ENCODE data around the gene ID3. TPM values are rescaled to one million over a fixed set of nuclear protein-coding genes. Genes with fewer than 3 reads are reported as not detected.

The ID3 gene
- polyA plus RNA-seq, 1 of the 3 experiments (the other 2 are of a cell fraction), result 504 TPM

DNA sequence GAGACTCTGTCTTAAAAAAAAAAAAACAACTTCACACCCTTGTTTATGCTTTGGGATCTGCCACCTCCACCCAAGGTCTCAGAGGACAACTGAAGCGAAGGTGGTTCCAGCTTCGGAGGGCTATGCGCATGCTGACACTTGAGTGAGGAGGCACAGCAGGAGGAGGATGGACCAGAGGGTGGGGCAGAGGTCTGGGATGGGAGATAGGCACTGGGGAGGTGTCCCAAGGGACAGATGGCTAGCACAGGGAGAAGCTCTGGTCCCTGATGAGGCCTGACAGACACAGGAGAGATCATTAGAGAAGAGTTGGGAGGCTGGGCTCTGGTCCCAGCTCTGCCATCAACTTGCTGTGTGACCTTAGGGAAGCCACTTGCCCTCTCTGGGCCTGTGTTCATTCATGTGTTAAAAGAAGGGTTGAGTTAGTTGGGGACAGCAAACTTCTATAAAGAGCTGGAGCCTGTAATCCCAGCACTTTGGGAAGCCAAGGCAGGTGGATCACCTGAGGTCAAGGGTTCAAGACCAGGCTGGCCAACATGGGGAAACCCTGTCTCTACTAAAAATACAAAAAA, 45.1 kb downstream of the ID3 start:
- 97% methylated on average over 3 of the region's 3 CpGs for WGBS (ENCODE audit: low lambda C conversion rate)
- no peak overlapping the region for H3K9ac ChIP-seq
- ChIA-PET POLR2A (no interaction called here), CTCF (interaction anchor here (1.0 to 29.7 kb wide), 6 partner anchors 10 to 121 kb away, joined by 3 to 503 read pairs (median 4); no protein-coding TSS in a partner anchor)
- no peaks in the 10 kb centered on the region for H3K9me2 ChIP-seq
- TF ChIP-seq MEF2A (IDR thresholded peaks at IDR 0.05; ENCODE audit: borderline replicate concordance, low read depth) (no peak), JUND (IDR thresholded peaks at IDR 0.05) (no peak), FOXM1 (IDR thresholded peaks at IDR 0.05; ENCODE audit: low read depth) (no peak), RAD21 (IDR thresholded peaks at IDR 0.05; ENCODE audit: low read length) (no peak), TCF12 (IDR thresholded peaks at IDR 0.05) (no peak), FOXJ3 (CRISPR knock-in tag; IDR thresholded peaks at IDR 0.05) (no peak), EP300 (IDR thresholded peaks at IDR 0.05; ENCODE audit: borderline replicate concordance in 1 of 2, low read depth in 1 of 2, low read length in 1 of 2) (no peak), SIN3A (IDR thresholded peaks at IDR 0.05; ENCODE audit: borderline replicate concordance, low read depth, low read length) (no peak), RFX5 (IDR thresholded peaks at IDR 0.05; ENCODE audit: low read length) (no peak), ELF1 (IDR thresholded peaks at IDR 0.05) (no peak), POLR2AphosphoS5 (IDR thresholded peaks at IDR 0.05; ENCODE audit: low read depth, low read length) (no peak), EZH2phosphoT487 (IDR thresholded peaks at IDR 0.05; ENCODE audit: borderline replicate concordance, low read depth) (no peak), TAF1 (IDR thresholded peaks at IDR 0.05; ENCODE audit: borderline replicate concordance, low read depth, low read length) (no peak), MXI1 (IDR thresholded peaks at IDR 0.05; ENCODE audit: low read depth, low read length) (no peak)
- TF ChIP-seq, protein P1, sequence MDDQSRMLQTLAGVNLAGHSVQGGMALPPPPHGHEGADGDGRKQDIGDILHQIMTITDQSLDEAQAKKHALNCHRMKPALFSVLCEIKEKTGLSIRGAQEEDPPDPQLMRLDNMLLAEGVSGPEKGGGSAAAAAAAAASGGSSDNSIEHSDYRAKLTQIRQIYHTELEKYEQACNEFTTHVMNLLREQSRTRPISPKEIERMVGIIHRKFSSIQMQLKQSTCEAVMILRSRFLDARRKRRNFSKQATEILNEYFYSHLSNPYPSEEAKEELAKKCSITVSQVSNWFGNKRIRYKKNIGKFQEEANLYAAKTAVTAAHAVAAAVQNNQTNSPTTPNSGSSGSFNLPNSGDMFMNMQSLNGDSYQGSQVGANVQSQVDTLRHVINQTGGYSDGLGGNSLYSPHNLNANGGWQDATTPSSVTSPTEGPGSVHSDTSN (IDR thresholded peaks at IDR 0.05), result no peak
- TF ChIP-seq, protein P2, sequence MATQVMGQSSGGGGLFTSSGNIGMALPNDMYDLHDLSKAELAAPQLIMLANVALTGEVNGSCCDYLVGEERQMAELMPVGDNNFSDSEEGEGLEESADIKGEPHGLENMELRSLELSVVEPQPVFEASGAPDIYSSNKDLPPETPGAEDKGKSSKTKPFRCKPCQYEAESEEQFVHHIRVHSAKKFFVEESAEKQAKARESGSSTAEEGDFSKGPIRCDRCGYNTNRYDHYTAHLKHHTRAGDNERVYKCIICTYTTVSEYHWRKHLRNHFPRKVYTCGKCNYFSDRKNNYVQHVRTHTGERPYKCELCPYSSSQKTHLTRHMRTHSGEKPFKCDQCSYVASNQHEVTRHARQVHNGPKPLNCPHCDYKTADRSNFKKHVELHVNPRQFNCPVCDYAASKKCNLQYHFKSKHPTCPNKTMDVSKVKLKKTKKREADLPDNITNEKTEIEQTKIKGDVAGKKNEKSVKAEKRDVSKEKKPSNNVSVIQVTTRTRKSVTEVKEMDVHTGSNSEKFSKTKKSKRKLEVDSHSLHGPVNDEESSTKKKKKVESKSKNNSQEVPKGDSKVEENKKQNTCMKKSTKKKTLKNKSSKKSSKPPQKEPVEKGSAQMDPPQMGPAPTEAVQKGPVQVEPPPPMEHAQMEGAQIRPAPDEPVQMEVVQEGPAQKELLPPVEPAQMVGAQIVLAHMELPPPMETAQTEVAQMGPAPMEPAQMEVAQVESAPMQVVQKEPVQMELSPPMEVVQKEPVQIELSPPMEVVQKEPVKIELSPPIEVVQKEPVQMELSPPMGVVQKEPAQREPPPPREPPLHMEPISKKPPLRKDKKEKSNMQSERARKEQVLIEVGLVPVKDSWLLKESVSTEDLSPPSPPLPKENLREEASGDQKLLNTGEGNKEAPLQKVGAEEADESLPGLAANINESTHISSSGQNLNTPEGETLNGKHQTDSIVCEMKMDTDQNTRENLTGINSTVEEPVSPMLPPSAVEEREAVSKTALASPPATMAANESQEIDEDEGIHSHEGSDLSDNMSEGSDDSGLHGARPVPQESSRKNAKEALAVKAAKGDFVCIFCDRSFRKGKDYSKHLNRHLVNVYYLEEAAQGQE (IDR thresholded peaks at IDR 0.05; ENCODE audit: low read depth, low read length), result no peak
- TF ChIP-seq, protein P3, sequence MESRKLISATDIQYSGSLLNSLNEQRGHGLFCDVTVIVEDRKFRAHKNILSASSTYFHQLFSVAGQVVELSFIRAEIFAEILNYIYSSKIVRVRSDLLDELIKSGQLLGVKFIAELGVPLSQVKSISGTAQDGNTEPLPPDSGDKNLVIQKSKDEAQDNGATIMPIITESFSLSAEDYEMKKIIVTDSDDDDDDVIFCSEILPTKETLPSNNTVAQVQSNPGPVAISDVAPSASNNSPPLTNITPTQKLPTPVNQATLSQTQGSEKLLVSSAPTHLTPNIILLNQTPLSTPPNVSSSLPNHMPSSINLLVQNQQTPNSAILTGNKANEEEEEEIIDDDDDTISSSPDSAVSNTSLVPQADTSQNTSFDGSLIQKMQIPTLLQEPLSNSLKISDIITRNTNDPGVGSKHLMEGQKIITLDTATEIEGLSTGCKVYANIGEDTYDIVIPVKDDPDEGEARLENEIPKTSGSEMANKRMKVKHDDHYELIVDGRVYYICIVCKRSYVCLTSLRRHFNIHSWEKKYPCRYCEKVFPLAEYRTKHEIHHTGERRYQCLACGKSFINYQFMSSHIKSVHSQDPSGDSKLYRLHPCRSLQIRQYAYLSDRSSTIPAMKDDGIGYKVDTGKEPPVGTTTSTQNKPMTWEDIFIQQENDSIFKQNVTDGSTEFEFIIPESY (IDR thresholded peaks at IDR 0.05; ENCODE audit: borderline replicate concordance, low read depth), result no peak
- H3K9me3 ChIP-seq, result no peaks in the 10 kb centered on the region
- DNase-seq, result no peak
- H3K4me2 ChIP-seq, result no peak overlapping the region
- H3K4me1 ChIP-seq (ENCODE audit: control insufficient read depth in 1 of 2, insufficient read depth in 2 of 2, low read depth in 1 of 2, low read length in 1 of 2), result no peaks in the 10 kb centered on the region
- H3K27ac ChIP-seq (ENCODE audit: low read depth in 2 of 2, low read length in 1 of 2), result no peak overlapping the region
- no peaks in the 10 kb centered on the region for H3K79me2 ChIP-seq (ENCODE audit: insufficient read depth)
- no peak overlapping the region for H2AFZ ChIP-seq (ENCODE audit: low read depth)
- no peaks in the 10 kb centered on the region for H3F3A ChIP-seq (replicated peaks; ENCODE audit: insufficient read depth)
- no peaks in the 10 kb centered on the region for H3K27me3 ChIP-seq (ENCODE audit: insufficient read depth)
- H4K20me1 ChIP-seq (ENCODE audit: insufficient read depth), result no peaks in the 10 kb centered on the region
- H3K36me3 ChIP-seq (replicated peaks in 1 of 2; ENCODE audit: control insufficient read depth in 1 of 2, insufficient read depth in 2 of 2, low read length in 1 of 2), result peaks cover 0 to 3% of the 10 kb centered on the region in 2 experiments
- no peak overlapping the region for H3K4me3 ChIP-seq (ENCODE audit: low read depth in 2 of 2, low read length in 1 of 2)
